Heart left ventricle (tissue), 11 donors: Measurements from ENCODE around the gene IFRD2. TPM values are rescaled to one million over a fixed set of nuclear protein-coding genes. Genes with fewer than 3 reads are reported as not detected.

Source experiments
- polyA plus RNA-seq, 2 donors: library from polyadenylated mRNA; stranded (reverse); fragments of 200-250 nt; gene quantifications; one replicate each; pipeline ENCODE4 v1.2.3, GENCODE V29; 2013
- total RNA-seq, 9 donors: library from RNA; depleted of rRNA in 2 of 9; stranded (reverse); fragments of >200 nt in 2 of 9; fragmentation: NEBNext Ultra II Directional in 3 of 9; extraction: Animal tissue kit (Norgen Biotek cat#: 25700) in 3 of 9; gene quantifications; one replicate each; pipeline versions ENCODE4 v1.1.0 to v1.2.4, GENCODE V29; 2016 to 2023
- donor health status: ischemic (EF 13 %, LVEDD 7.1; RV severe dilation, severe dysfunction).
- donor health status: healthy with polysubstance abuse.
- donor health status: DM: no; HTN: yes; CAD: no.
- donor health status: DM: no; HTN: no; CAD: no.
- donor health status: ischemic (EF 25% LVEDD 5.7; RV mildly dilated, moderate dysfunction).
- donor health status: healthy.
- donor health status: DM: yes; HTN: yes; CAD: no.
- donor health status: PGD.
- donor health status: nonischemic (EF 23%, LVEDD 6.1; RV moderate dilation, normal function).

The IFRD2 gene
- total and polyA plus RNA-seq, 11 donors: 47.5 to 106 (median 64.5) TPM

Other genes with a start within 250 kb of the IFRD2 start
- 10 to 100 TPM; 37.4 to 77.3 (median 55.8) TPM for gene RBM5, start 203.5 kb downstream of the IFRD2 start, total RNA-seq
- gene RBM5, start 203.5 kb downstream of the IFRD2 start, polyA plus RNA-seq: 10 to 100 TPM; 32.5 to 50.2 TPM
- gene SEMA3F, start 137.1 kb downstream of the IFRD2 start, total RNA-seq: 10 to 100 TPM in 6 of 9 donors, 1 to 10 TPM in 3; 6.1 to 94.1 (median 11.3) TPM
- gene SEMA3F, start 137.1 kb downstream of the IFRD2 start, polyA plus RNA-seq: 10 to 100 TPM in 1 of 2 donors, 1 to 10 TPM in 1; 9.3 to 23.9 TPM
- under 1 TPM in 1 of 9 donors, not detected in 8; 0.40 TPM for gene GNAT1, start 100.8 kb downstream of the IFRD2 start, total RNA-seq
- not detected for gene GNAT1, start 100.8 kb downstream of the IFRD2 start, polyA plus RNA-seq
- gene SLC38A3, start 87.2 kb downstream of the IFRD2 start, total RNA-seq: 10 to 100 TPM in 3 of 9 donors, 1 to 10 TPM in 6; 3.6 to 14.8 (median 8.4) TPM
- 1 to 10 TPM; 1.0 to 8.8 TPM for gene SLC38A3, start 87.2 kb downstream of the IFRD2 start, polyA plus RNA-seq
- gene GNAI2, start 56.2 kb downstream of the IFRD2 start, total RNA-seq: 100 to 1,000 TPM; 106 to 365 (median 140) TPM
- gene GNAI2, start 56.2 kb downstream of the IFRD2 start, polyA plus RNA-seq: 100 to 1,000 TPM in 1 of 2 donors, 10 to 100 TPM in 1; 93.2 to 180 TPM
- 10 to 100 TPM; 12.9 to 60.1 (median 17.8) TPM for gene SEMA3B, start 23.3 kb downstream of the IFRD2 start, total RNA-seq
- gene SEMA3B, start 23.3 kb downstream of the IFRD2 start, polyA plus RNA-seq: 10 to 100 TPM; 21.1 to 37.5 TPM
- 10 to 100 TPM in 8 of 9 donors, 1 to 10 TPM in 1; 8.8 to 68.3 (median 31.5) TPM for gene LSMEM2, start 13.3 kb downstream of the IFRD2 start, total RNA-seq
- gene LSMEM2, start 13.3 kb downstream of the IFRD2 start, polyA plus RNA-seq: 10 to 100 TPM in 1 of 2 donors, 1 to 10 TPM in 1; 1.3 to 29.7 TPM
- gene HYAL3, start 7.0 kb upstream of the IFRD2 start, total RNA-seq: 1 to 10 TPM; 1.0 to 3.2 (median 1.6) TPM
- 1 to 10 TPM; 2.1 to 3.1 TPM for gene HYAL3, start 7.0 kb upstream of the IFRD2 start, polyA plus RNA-seq
- gene NAA80, start 7.0 kb upstream of the IFRD2 start, total RNA-seq: 10 to 100 TPM in 4 of 9 donors, 1 to 10 TPM in 5; 8.0 to 13.9 (median 9.8) TPM
- 10 to 100 TPM in 1 of 2 donors, 1 to 10 TPM in 1; 5.0 to 10.4 TPM for gene NAA80, start 7.0 kb upstream of the IFRD2 start, polyA plus RNA-seq
- gene HYAL1, start 11.1 kb upstream of the IFRD2 start, total RNA-seq: 10 to 100 TPM; 36.9 to 99.7 (median 57.8) TPM
- gene HYAL1, start 11.1 kb upstream of the IFRD2 start, polyA plus RNA-seq: 10 to 100 TPM; 37.6 to 60.7 TPM
- gene HYAL2, start 30.3 kb upstream of the IFRD2 start, total RNA-seq: 100 to 1,000 TPM in 2 of 9 donors, 10 to 100 TPM in 7; 24.0 to 234 (median 48.5) TPM
- 100 to 1,000 TPM in 1 of 2 donors, 10 to 100 TPM in 1; 52.2 to 119 TPM for gene HYAL2, start 30.3 kb upstream of the IFRD2 start, polyA plus RNA-seq
- 10 to 100 TPM; 24.5 to 34.9 (median 29.0) TPM for gene TUSC2, start 35.8 kb upstream of the IFRD2 start, total RNA-seq
- gene TUSC2, start 35.8 kb upstream of the IFRD2 start, polyA plus RNA-seq: 10 to 100 TPM; 27.6 to 68.1 TPM
- gene RASSF1, start 48.4 kb upstream of the IFRD2 start, total RNA-seq: 10 to 100 TPM in 7 of 9 donors, 1 to 10 TPM in 2; 7.9 to 25.5 (median 11.4) TPM
- 10 to 100 TPM; 14.2 to 58.6 TPM for gene RASSF1, start 48.4 kb upstream of the IFRD2 start, polyA plus RNA-seq
- 1 to 10 TPM in 2 of 9 donors, under 1 TPM in 2, not detected in 5; 0.49 to 1.4 (median 1.0) TPM for gene ZMYND10, start 53.3 kb upstream of the IFRD2 start, total RNA-seq
- under 1 TPM; 0.15 to 0.29 TPM for gene ZMYND10, start 53.3 kb upstream of the IFRD2 start, polyA plus RNA-seq
- 10 to 100 TPM; 12.0 to 18.4 (median 15.3) TPM for gene NPRL2, start 58.3 kb upstream of the IFRD2 start, total RNA-seq
- 10 to 100 TPM; 14.4 to 19.0 TPM for gene NPRL2, start 58.3 kb upstream of the IFRD2 start, polyA plus RNA-seq
- 10 to 100 TPM in 2 of 9 donors, 1 to 10 TPM in 7; 4.9 to 16.5 (median 7.8) TPM for gene CYB561D2, start 58.4 kb upstream of the IFRD2 start, total RNA-seq
- gene CYB561D2, start 58.4 kb upstream of the IFRD2 start, polyA plus RNA-seq: 10 to 100 TPM in 1 of 2 donors, 1 to 10 TPM in 1; 6.7 to 18.6 TPM
- gene TMEM115, start 67.1 kb upstream of the IFRD2 start, total RNA-seq: 10 to 100 TPM; 20.5 to 56.4 (median 28.9) TPM
- gene TMEM115, start 67.1 kb upstream of the IFRD2 start, polyA plus RNA-seq: 10 to 100 TPM; 21.6 to 57.3 TPM
- 1 to 10 TPM in 8 of 9 donors, under 1 TPM in 1; 0.95 to 3.6 (median 2.7) TPM for gene CACNA2D2, start 211.2 kb upstream of the IFRD2 start, total RNA-seq
- 1 to 10 TPM in 1 of 2 donors, under 1 TPM in 1; 0.49 to 1.5 TPM for gene CACNA2D2, start 211.2 kb upstream of the IFRD2 start, polyA plus RNA-seq